K562 (cell line): ENCODE results near the gene OBSL1. TPM values are rescaled to one million over a fixed set of nuclear protein-coding genes. Genes with fewer than 3 reads are reported as not detected.
A peak's percentile ranks its signal among the peaks of the same experiment; 100 is the strongest.

Experiments used
- GATA2 ChIP-seq: sonication (generic); formaldehyde crosslinking; IDR thresholded peaks from 2 replicates; pipeline ENCODE4 v1.4.0; 2020; ENCODE audit warnings: mild to moderate bottlenecking, missing genetic modification reagents
- HBP1 ChIP-seq: fragments of 450-650 bp; formaldehyde crosslinking; IDR thresholded peaks from 2 replicates; pipeline ENCODE4 v1.4.0; 2022; ENCODE audit warnings: missing genetic modification characterization
- HLTF ChIP-seq: fragments of 450-650 bp; IDR thresholded peaks from 2 replicates; pipeline ENCODE4 v1.6.1; 2016
- OTX1 ChIP-seq: fragments of 450-650 bp; formaldehyde crosslinking; IDR thresholded peaks from 2 replicates; pipeline ENCODE4 v1.4.0; 2022; ENCODE audit warnings: mild to moderate bottlenecking
- SMAD4 ChIP-seq: fragments of 250-450 bp; sonication (Bioruptor Pico); conservative IDR thresholded peaks from 2 replicates; pipeline ENCODE4 v1.8.0; 2021; ENCODE audit warnings: inconsistent platforms, mild to moderate bottlenecking, moderate library complexity
- ZBTB2 ChIP-seq: fragments of 450-650 bp; IDR thresholded peaks from 2 replicates; pipeline ENCODE4 v1.6.1; 2016; ENCODE audit warnings: antibody characterized with exemption
- ZBTB40 ChIP-seq, 2 experiments: fragments of 450-650 bp in 1 of 2; sonication (generic) in 1 of 2; formaldehyde crosslinking in 1 of 2; IDR thresholded peaks; 2 replicates each; pipeline versions ENCODE4 v1.7.1 to v1.9.0; 2016 to 2022; ENCODE audit warnings: inconsistent platforms in 1 of 2, mild to moderate bottlenecking in 1 of 2, missing genetic modification reagents in 1 of 2
- ZNF41 ChIP-seq: fragments of 250-450 bp; sonication (Bioruptor Pico); conservative IDR thresholded peaks from 2 replicates; pipeline ENCODE4 v1.4.0; 2020; ENCODE audit warnings: mild to moderate bottlenecking
- ZNF592 ChIP-seq: fragments of 450-650 bp; IDR thresholded peaks from 2 replicates; pipeline ENCODE4 v1.6.1; 2017; ENCODE audit warnings: antibody characterized with exemption, mild to moderate bottlenecking
- polyA plus RNA-seq, 8 experiments: library from polyadenylated mRNA; depleted of rRNA in 4 of 8; stranded (reverse) in 5 of 8; unstranded in 3 of 8; fragments of >200 nt; fragmentation: Nextera tagmentation in 2 of 8; fragmentation: Illumina TruSeq in 1 of 8; extraction: Ambion mirVana in 2 of 8; extraction: Trizol in 1 of 8; gene quantifications; 2 replicates each; pipeline versions ENCODE4 v1.2.1 to v1.2.3, GENCODE V29; 2011 to 2014; ENCODE audit warnings: inconsistent platforms in 1 of 8, missing spikeins in 1 of 8
- total RNA-seq, 7 experiments: library from RNA; depleted of rRNA in 6 of 7; stranded (reverse); fragments of >200 nt in 6 of 7; fragmentation: Illumina TruSeq in 2 of 7; extraction: Trizol in 2 of 7; gene quantifications; 2 replicates each; pipeline versions ENCODE4 v1.2.1 to v1.2.3, GENCODE V29; 2011 to 2021; ENCODE audit warnings: low replicate concordance in 1 of 7

The OBSL1 gene
- total and polyA plus RNA-seq, 9 of the 15 experiments (the other 6 are each of a cell fraction or from before 2014, with no cell fraction given): 1.2 to 26.6 (median 8.6) TPM

- no peak; the same call in 1 of the 2 replicates for TF ChIP-seq ZBTB2
- peak; percentile 38; the same call in 1 of the 2 replicates for TF ChIP-seq ZBTB40 (IDR thresholded peaks at IDR 0.05)
- no peak for TF ChIP-seq ZBTB40 (CRISPR knock-in tag; IDR thresholded peaks at IDR 0.05)
- no peak for TF ChIP-seq ZNF41 (CRISPR knock-in tag)
- TF ChIP-seq HLTF: peak; percentile 82; the same call in 1 of the 2 replicates
- 0 out of 2 replicates have a peak, but pooled peaks have one; percentile 9 for TF ChIP-seq OTX1 (CRISPR knock-in tag)
- TF ChIP-seq ZNF592: 0 out of 2 replicates have a peak, but pooled peaks have one; percentile 29
- 0 out of 2 replicates have a peak, but pooled peaks have one; percentile 8 for TF ChIP-seq HBP1 (CRISPR knock-in tag)
- TF ChIP-seq SMAD4 (CRISPR knock-in tag): peak; percentile 24; the same call in 1 of the 2 replicates
- 0 out of 2 replicates have a peak, but pooled peaks have one; percentile 12 for TF ChIP-seq GATA2
Measured at GRCh38 chr2:219526320-219527075, 44.8 kb downstream of the OBSL1 start (continued).
